AG09319 (cell line): ENCODE data around the gene VPS25.

Experiments used
- DNase-seq: peaks from one replicate; pipeline ENCODE4 v3.0.0-alpha.2; 2010; ENCODE audit warnings: low read depth; ENCODE audit errors: extremely low read depth
- CTCF ChIP-seq: IDR thresholded peaks from 2 replicates; pipeline ENCODE4 v1.5.1; 2011; ENCODE audit warnings: low read depth, mild to moderate bottlenecking, inconsistent platforms, low read length, moderate library complexity

VPS25 gene

GRCh38 chr17:42817866-42818265, 44.6 kb downstream of the VPS25 start:
- no peak for DNase-seq
- TF ChIP-seq CTCF, result no peak

- no peak for TF ChIP-seq CTCF
- no peak for DNase-seq
Measured at GRCh38 chr17:42818379-42818778, 45.1 kb downstream of the VPS25 start.

- DNase-seq, result no peak
- peak; percentile 78 for TF ChIP-seq CTCF
Measured at GRCh38 chr17:42819939-42820535, 46.8 kb downstream of the VPS25 start.

- DNase-seq, result no peak
- no peak for TF ChIP-seq CTCF
Measured at GRCh38 chr17:42821176-42821575, 47.9 kb downstream of the VPS25 start.

- TF ChIP-seq CTCF, result no peak
Measured at GRCh38 chr17:42827472-42827871, 54.2 kb downstream of the VPS25 start.

More at GRCh38 chr17:42827472-42827871, 54.2 kb downstream of the VPS25 start:
- no peak for DNase-seq
